ENCODE data around the gene NEIL1. TPM values are rescaled to one million over a fixed set of nuclear protein-coding genes. Genes with fewer than 3 reads are reported as not detected.

The NEIL1 gene
- total and polyA plus RNA-seq, 8 donors, result 9.1 to 97.5 (median 23.2) TPM

GRCh38 chr15:75361361-75361988 is 14.6 kb downstream of the NEIL1 start:
- no peaks in the 10 kb centered on the region for H3K4me1 ChIP-seq
- H3K27ac ChIP-seq, result no peak overlapping the region
- TF ChIP-seq CTCF (IDR thresholded peaks at IDR 0.05), result no peak
- no peaks in the 10 kb centered on the region for H3K27me3 ChIP-seq
- peaks cover 0 to 25% (median 10%) of the 10 kb centered on the region in 3 donors for H3K36me3 ChIP-seq
- peak in 1 of 6 donors; percentile 54 for DNase-seq
- intact Hi-C loops (cut with DNase I), result loop anchor here in 1 of 3 donors (10.0 kb wide), 1 partner anchor 323 kb away; no protein-coding TSS in a partner anchor
- H3K4me3 ChIP-seq, result no peak overlapping the region
- WGBS, 2 donors, result 95 to 96% methylated on average over 10 of the region's 10 CpGs
- H3K9me3 ChIP-seq, result no peaks in the 10 kb centered on the region
- no peak for FAIRE-seq
- ATAC-seq, result no peak

GRCh38 chr15:75361989-75362641 is 15.3 kb downstream of the NEIL1 start:
- Histone ChIP-seq H3K27me3 (no peaks in the 10 kb centered on the region), H3K9me3 (no peaks in the 10 kb centered on the region), H3K4me3 (no peak overlapping the region), H3K27ac (no peak overlapping the region), H3K4me1 (peaks cover 0 to under 1% (median 0%) of the 10 kb centered on the region in 3 donors), H3K36me3 (peaks cover 0 to 19% (median 7%) of the 10 kb centered on the region in 3 donors)
- FAIRE-seq, result no peak
- ATAC-seq, result no peak
- WGBS, 2 donors, result 89 to 92% methylated on average over 13 of the region's 13 CpGs
- no peak for TF ChIP-seq CTCF (IDR thresholded peaks at IDR 0.05)
- intact Hi-C loops (cut with DNase I), result loop anchor here in 1 of 3 donors (10.0 kb wide), 1 partner anchor 323 kb away; no protein-coding TSS in a partner anchor
- DNase-seq, result no peak

- no peaks in the 10 kb centered on the region for H3K27me3 ChIP-seq
- ATAC-seq, result no peak
- 92 to 94% methylated on average over 7 of the region's 7 CpGs for WGBS, 2 donors
- intact Hi-C loops (cut with DNase I), result loop anchor here in 1 of 3 donors (10.0 kb wide), 1 partner anchor 322 kb away; no protein-coding TSS in a partner anchor
- no peaks in the 10 kb centered on the region for H3K9me3 ChIP-seq
- H3K36me3 ChIP-seq, result peaks cover 0 to 19% (median 7%) of the 10 kb centered on the region in 3 donors
- FAIRE-seq, result no peak
- H3K4me1 ChIP-seq, result peaks cover 0 to 5% (median 0%) of the 10 kb centered on the region in 3 donors
- no peak overlapping the region for H3K27ac ChIP-seq
- H3K4me3 ChIP-seq, result no peak overlapping the region
- DNase-seq, result no peak
- TF ChIP-seq CTCF (IDR thresholded peaks at IDR 0.05), result no peak
Observed at GRCh38 chr15:75362642-75363249, 15.9 kb downstream of the NEIL1 start.

- 93 to 96% methylated on average over 9 of the region's 9 CpGs for WGBS, 2 donors
- H3K36me3 ChIP-seq, result peaks cover 0 to 19% (median 7%) of the 10 kb centered on the region in 3 donors
- DNase-seq (peak in 1 of 6 donors; percentile 43), FAIRE-seq (no peak), ATAC-seq (no peak)
- no peaks in the 10 kb centered on the region for H3K9me3 ChIP-seq
- intact Hi-C loops (cut with DNase I), result loop anchor here in 1 of 3 donors (10.0 kb wide), 1 partner anchor 321 kb away; no protein-coding TSS in a partner anchor
- no peak overlapping the region for H3K4me3 ChIP-seq
- no peak overlapping the region for H3K27ac ChIP-seq
- peaks cover 0 to 5% (median 0%) of the 10 kb centered on the region in 3 donors for H3K4me1 ChIP-seq
- no peaks in the 10 kb centered on the region for H3K27me3 ChIP-seq
- no peak for TF ChIP-seq CTCF (IDR thresholded peaks at IDR 0.05)
Observed at GRCh38 chr15:75363786-75364185, 16.9 kb downstream of the NEIL1 start.

Data from pancreas (tissue), 10 donors.